Measurements from ENCODE around the gene SPNS3.

SPNS3 gene

DNA sequence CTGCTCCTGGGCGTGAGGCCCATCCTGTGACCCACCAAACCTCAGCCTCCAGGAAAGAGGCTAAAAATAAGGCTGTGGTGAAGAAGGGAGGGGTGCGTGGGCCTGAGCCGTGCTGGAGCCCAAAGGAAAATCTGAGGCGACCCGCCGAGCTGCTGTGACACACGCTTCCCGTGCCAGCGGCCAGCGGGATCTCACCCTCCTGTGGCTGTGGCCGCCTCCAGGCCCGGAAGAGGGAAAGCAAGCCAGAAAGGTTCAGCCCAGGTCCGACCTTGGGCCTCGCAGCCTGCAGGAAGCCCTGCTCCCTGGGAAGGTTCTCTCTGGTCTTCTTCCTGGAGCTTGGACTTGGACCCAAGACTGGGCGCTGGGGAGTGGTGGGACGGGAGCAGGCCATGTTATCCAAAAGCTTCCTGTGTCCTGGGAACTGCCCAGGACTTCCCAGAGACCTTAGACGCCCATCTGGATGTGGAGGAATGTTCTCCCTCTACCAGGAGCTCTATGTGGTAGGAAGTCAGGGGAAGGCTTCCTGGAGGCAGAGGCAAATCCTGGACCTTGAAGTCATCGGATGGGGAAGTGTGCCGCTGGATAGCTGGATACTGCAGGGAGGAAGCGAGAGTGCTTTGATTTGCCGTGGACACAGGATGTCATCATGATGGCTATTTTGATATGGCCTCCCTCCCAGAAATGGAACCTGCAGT lies 76.3 kb downstream of the SPNS3 start:
- no peak for DNase-seq (ENCODE audit: low read depth)

GRCh38 chr17:4510618-4510941 lies 76.8 kb downstream of the SPNS3 start:
- DNase-seq (ENCODE audit: low read depth): no peak

DNA sequence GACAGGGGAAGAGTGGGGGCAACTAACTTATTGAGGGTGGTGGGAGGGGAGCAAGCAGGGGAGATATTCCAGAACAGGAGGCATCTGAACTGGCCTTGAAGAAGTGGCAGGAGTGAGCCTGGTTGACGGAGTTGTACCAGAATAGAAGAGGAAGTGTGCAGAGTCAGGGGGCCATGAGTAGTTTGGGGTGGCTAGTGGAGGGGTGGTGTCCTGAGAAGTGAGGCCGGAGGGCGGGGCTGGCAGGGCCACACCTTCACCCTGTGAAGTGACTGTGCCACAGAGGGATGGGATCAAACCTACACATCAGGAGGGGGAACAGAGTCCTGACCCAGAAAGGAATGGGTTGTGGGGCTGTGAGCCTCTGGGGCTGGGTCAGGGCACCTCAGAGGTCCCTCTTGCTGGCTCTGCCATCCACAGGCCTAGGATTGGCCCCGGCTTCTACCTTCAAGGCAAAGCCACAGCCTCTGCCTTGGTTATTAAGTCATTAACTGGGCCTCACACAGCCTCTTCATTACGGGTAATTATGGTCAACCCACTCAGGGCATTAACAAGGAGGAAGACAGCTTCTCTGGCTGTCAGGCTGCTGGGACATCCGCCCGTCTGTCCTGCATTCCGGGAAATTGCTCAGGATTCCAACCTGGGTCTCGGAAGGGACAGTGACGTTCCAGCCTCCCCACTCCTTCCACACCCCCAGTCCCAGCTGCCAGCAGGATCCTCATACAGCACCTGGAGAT lies 77.6 kb downstream of the SPNS3 start:
- DNase-seq (ENCODE audit: low read depth): no peak

GRCh38 chr17:4512156-4513112 lies 78.7 kb downstream of the SPNS3 start:
- no peak for DNase-seq (ENCODE audit: low read depth)

DNA sequence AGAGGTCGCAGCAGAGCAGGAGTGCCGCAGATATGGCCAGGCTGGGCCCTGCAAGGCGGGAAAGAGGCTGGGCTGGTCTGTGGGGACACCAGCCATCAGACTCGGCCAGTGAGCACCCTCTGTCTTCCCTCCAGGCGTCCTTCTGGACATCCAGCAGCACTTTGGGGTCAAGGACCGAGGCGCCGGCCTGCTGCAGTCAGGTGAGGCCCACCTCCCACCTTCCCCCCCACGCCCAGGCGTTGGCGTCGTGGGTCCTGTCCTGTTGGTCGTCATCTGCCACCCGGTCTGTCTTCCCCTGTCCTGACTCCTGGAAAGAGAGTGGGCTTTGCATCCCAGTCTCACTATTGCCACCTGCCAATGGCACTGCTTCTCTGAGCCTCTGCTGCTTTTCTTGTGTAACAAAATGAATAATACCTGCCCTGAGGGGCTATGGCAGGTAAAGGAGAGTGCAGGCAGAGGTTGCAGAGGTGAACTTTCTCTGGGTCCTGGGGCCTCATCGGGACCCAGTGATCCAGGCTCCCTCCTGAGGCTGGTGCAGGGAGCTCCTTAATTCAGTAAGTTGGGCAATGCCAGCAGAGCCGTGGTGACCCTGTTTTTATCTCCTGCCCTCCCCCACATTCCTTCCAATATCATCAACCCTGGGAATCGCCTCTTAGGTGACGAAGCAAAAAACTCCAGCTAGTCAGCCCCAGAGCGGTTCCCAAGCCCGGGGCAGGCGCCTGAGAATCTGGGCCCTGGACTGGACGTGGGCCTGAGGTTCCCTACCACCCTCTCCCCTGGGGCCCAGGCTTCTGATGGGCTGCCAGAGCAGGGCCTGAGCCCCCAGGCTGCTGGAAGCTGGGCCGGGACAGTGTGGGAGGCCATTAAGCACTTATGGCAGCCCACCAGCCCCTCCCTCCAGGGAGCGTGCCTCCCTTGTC lies 79.6 kb downstream of the SPNS3 start:
- DNase-seq (ENCODE audit: low read depth): no peak

GRCh38 chr17:4514206-4514605 lies 80.5 kb downstream of the SPNS3 start:
- DNase-seq (ENCODE audit: low read depth): no peak

GRCh38 chr17:4514779-4515178 lies 81.0 kb downstream of the SPNS3 start:
- no peak for DNase-seq (ENCODE audit: low read depth)

DNA sequence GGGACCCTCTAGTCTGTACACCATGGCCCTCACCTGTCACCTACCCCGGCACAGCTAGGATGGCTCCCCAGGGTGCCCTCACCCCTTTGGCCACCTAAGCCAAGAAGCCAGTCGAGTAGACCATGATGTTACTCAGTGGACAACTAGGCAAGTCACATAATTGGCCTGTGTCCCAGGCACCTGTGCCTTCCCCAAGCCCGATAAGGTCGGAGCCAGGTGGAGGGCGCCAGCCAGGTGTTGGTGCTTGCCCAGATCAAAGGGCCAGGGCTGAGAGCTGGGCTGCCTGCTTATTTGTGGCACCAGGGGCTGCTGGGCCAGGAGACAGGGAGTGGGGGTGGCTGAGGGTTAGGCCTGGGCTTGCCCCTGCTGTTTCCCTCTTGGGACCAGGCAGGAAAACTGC lies 81.8 kb downstream of the SPNS3 start:
- no peak for DNase-seq (ENCODE audit: low read depth)

- no peak for DNase-seq (ENCODE audit: low read depth)
These were observed 83.0 kb downstream of the SPNS3 start for GRCh38 chr17:4516735-4517134.

DNA sequence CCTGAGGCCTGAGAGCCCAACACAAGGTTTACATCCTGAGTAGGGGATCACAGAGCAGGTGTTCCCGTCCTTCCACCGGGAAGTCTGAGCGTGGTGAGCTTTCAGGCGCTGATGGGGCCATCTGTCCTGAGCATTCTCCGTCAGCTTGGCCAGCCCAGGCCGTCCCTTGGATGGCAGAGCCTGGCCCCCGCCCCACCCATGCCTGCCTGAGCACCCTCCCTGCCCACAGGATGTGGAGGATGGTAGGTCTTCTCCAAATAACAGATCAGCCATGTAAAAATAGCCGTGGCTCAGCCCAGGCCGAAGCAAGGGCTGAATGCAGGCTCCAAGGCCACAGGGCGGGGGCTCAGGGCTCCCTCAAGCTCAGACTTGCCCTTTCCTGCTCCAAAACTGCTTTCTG lies 85.2 kb downstream of the SPNS3 start:
- no peak for DNase-seq (ENCODE audit: low read depth)

DNA sequence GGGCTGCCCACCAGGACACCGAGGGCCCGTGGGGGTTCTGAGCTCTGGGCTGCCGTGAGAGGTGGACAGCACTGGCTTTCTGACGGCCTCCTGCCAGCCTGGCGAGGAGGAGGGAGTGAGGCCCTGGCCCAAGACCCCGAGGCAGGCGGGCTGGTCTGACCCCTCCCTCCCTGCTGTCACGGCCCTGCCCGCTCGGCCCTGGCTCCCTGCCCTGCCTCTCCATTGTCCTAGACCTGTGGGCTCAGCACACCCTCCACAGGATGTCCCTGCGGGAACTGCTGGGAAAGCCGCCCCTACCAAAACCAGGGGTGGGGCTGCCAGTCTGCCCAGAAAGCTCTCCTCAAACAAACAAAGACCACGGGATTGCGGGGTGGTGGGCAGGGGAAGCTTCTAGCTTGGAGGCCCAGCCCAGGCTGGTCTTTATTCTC lies 85.6 kb downstream of the SPNS3 start:
- no peak for DNase-seq (ENCODE audit: low read depth)

- no peak for DNase-seq (ENCODE audit: low read depth)
These were observed 86.5 kb downstream of the SPNS3 start for GRCh38 chr17:4520060-4520893.

GRCh38 chr17:4520894-4521600 lies 87.3 kb downstream of the SPNS3 start:
- no peak for DNase-seq (ENCODE audit: low read depth)

DNA sequence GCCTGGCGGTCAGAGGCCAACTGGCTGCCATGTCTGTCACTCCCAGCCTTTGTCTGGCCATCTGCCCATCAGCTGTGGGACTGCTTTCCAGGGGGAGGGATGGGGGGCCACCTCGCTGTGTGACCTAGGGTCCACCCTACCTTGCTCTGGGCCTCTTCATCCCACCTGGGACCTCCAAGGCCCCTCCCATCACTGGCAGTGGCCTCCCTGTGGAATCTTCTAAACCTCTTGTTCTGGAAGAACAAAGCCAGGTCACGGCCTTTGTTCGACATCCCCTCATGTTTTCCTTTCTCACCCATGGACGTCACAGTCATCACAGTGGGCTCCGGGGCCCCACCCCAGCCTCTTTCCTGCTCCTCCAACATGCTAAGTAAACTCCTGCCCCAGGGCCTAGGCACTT lies 88.9 kb downstream of the SPNS3 start:
- DNase-seq (ENCODE audit: low read depth): no peak

DNA sequence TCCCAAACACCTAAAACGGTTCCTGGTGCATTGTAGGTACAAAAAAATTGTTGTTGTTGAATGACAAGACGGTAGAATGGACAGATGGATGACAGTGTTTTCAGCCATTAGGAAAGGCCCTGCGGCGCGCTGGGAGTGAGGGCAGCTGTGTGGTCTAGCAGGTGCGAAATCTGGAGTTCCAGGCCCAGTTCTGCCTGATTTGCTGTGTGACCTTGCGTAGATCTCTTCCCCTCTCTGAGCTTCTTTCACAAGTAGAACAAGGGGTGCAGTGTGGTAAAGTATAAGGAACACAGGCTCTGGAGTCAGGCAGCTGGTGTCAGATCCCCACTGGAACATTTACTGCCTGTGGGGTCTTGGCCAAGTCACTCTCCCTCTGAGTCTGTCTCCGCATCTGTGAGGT lies 90.2 kb downstream of the SPNS3 start:
- DNase-seq (ENCODE audit: low read depth): no peak

DNA sequence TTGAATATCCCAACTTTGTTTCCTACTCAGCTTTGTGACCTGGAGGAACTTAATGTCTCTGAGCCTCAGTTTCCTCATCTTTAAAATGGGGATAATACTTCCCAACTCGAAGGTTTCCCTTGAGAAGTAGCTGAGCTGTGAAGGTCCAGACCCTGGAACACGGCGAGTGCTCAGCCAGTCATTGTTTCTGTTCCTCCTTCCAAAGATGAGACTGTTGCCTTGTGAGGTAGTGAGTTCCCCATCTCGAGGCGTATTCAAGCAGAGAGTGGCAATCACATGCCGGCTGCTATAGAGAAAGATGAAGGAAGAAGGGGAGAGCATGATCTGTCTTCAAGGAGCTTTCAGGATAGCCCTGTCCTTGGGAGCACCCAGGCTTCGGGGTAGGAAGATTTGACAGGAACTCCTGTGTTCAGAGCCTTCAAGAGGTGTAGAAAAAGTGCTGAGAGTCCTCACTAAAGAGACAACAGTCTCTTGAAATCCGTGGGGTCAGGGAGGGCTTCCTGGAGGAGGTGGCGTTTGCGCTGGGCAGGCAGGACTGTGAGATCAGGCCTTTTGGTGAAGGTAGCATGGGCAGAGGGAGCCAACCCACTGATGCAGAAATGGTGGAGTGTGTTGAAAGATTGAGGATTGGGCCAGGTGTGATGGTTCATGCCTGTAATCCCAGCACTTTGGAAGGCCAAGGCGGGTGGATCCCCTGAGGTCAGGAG lies 92.1 kb downstream of the SPNS3 start:
- DNase-seq (ENCODE audit: low read depth): no peak

DNA sequence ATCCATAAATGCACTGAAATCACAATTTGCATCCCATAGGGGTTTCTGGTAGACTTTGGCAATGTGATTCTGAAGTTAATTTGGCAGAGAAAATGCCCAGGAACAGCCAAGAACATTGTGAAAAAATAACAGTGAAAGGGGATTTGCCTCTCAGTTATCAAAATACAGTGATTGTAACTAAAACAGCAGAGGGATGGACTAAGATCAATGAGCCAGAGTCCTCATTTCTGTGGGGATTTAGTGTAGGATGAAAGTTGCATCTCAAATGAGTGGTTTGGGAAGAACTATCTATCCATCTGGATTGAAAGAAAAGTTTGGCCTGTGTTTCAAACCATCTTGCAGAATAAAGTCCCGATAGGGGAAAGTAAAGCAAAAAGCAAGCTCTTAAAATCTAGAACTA lies 93.4 kb downstream of the SPNS3 start:
- DNase-seq (ENCODE audit: low read depth): no peak

- DNase-seq (ENCODE audit: low read depth): no peak
These were observed 93.9 kb downstream of the SPNS3 start for GRCh38 chr17:4527566-4528125.

DNA sequence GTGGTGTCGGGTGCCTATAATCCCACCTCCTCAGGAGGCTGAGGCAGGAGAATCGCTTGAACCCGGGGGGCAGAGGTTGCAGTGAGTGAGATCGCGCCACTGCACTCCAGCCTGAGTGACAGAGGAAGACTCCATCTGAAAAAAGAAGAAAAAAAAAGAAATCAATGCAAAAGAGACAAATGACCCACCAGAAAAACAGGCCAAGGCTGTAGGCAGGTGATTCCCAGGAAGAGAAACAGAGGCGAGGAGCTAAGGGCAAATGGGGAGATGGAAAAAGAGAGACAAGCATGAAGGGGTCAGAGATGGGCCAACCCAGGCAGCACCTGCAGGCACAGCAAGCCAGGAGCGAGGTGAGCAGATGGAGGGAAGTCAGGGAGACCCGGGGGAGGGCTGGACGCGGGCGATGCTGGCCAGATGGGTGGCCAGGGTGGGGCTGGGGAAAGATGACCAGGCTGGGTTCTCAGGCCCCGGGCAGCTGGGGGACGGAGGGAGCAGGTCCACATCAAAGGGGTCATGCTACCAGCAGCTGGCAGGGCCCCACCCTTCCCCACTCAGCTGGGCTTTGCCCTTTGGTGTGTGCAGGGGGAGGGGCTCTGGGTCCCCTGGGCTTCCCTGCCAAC lies 95.9 kb downstream of the SPNS3 start:
- DNase-seq (ENCODE audit: low read depth): no peak
